DND-41 (cell line): ENCODE measurements around the gene ADM5.

Source experiments
- ATAC-seq: fragments of 200-7000 bp; cut with Tn5 transposase; 3 replicates; pipeline ENCODE4 v1.9.1; 2021; ENCODE audit warnings: low read depth; ENCODE audit not compliant: insufficient read depth
- DNase-seq: peaks from one replicate; pipeline ENCODE4 v3.0.0-alpha.2; 2020
- H2AFZ ChIP-seq: 2 replicates; pipeline ENCODE4 v1.6.0; 2012; ENCODE audit warnings: low read depth, low read length
- H3K27ac ChIP-seq: 2 replicates; pipeline ENCODE4 v1.5.1; 2012; ENCODE audit warnings: low read length, inconsistent platforms
- H3K27me3 ChIP-seq: fragments of 200-600 bp; sonication (generic); 2 replicates; pipeline ENCODE4 v1.6.0; 2012; ENCODE audit warnings: low read length, mild to moderate bottlenecking, inconsistent platforms; ENCODE audit not compliant: insufficient read depth, poor library complexity
- H3K36me3 ChIP-seq: 2 replicates; pipeline ENCODE4 v1.5.1; 2012; ENCODE audit warnings: low read length, inconsistent platforms; ENCODE audit not compliant: insufficient read depth
- H3K4me1 ChIP-seq: 2 replicates; pipeline ENCODE4 v1.5.1; 2012; ENCODE audit warnings: mild to moderate bottlenecking, low read length; ENCODE audit not compliant: insufficient read depth
- H3K4me2 ChIP-seq: 2 replicates; pipeline ENCODE4 v1.6.0; 2012; ENCODE audit warnings: mild to moderate bottlenecking, moderate library complexity, low read length, inconsistent platforms; ENCODE audit not compliant: insufficient read depth
- H3K4me3 ChIP-seq, 2 experiments: fragments of 200-600 bp in 1 of 2; shearing (Covaris generic) in 1 of 2; 2 replicates each; pipeline ENCODE4 v1.5.1; 2012 to 2016; ENCODE audit warnings: inconsistent platforms in 2 of 2, low read length in 2 of 2, mild to moderate bottlenecking in 2 of 2, low read depth in 1 of 2, moderate library complexity in 1 of 2
- H3K79me2 ChIP-seq: 2 replicates; pipeline ENCODE4 v1.6.0; 2012; ENCODE audit warnings: low read length, inconsistent platforms; ENCODE audit not compliant: insufficient read depth
- H3K9ac ChIP-seq: 2 replicates; pipeline ENCODE4 v1.6.0; 2012; ENCODE audit warnings: low read depth, mild to moderate bottlenecking, inconsistent platforms, low read length, moderate library complexity
- H3K9me3 ChIP-seq: 2 replicates; pipeline ENCODE4 v1.5.1; 2012; ENCODE audit warnings: low read length, moderate library complexity, mild to moderate bottlenecking, inconsistent platforms; ENCODE audit not compliant: insufficient read depth, severe bottlenecking
- H4K20me1 ChIP-seq: 2 replicates; pipeline ENCODE4 v1.6.0; 2012; ENCODE audit warnings: low read length; ENCODE audit not compliant: insufficient read depth
- CTCF ChIP-seq: IDR thresholded peaks from 2 replicates; pipeline ENCODE4 v1.5.1; 2012; ENCODE audit warnings: borderline replicate concordance, low read length, moderate library complexity, mild to moderate bottlenecking; ENCODE audit not compliant: poor library complexity, severe bottlenecking; ENCODE audit errors: extremely low read depth
- EZH2 ChIP-seq: IDR thresholded peaks from 3 replicates; pipeline ENCODE4 v1.6.1; 2012; ENCODE audit warnings: borderline replicate concordance, low read depth, mild to moderate bottlenecking, moderate library complexity, low read length, inconsistent platforms; ENCODE audit not compliant: severe bottlenecking

The ADM5 gene

GRCh38 chr19:49658139-49658517 is 31.3 kb upstream of the ADM5 start:
- DNase-seq: no peak
- TF ChIP-seq CTCF: no peak
- Histone ChIP-seq H3K4me2 (no peak overlapping the region), H2AFZ (no peak overlapping the region), H3K36me3 (peaks cover 98% of the 10 kb centered on the region), H3K9ac (no peak overlapping the region), H3K4me3 (no peak overlapping the region), H3K27ac (no peak overlapping the region), H3K79me2 (peaks cover 12% of the 10 kb centered on the region), H3K9me3 (no peaks in the 10 kb centered on the region), H3K4me1 (peaks cover 7% of the 10 kb centered on the region), H4K20me1 (peaks cover 52% of the 10 kb centered on the region), H3K27me3 (no peaks in the 10 kb centered on the region)
- ATAC-seq: no peak

GRCh38 chr19:49658566-49659442 is 30.6 kb upstream of the ADM5 start:
- H3K27me3 ChIP-seq: no peaks in the 10 kb centered on the region
- no peak for TF ChIP-seq EZH2
- no peak for TF ChIP-seq CTCF
- H3K27ac ChIP-seq: no peak overlapping the region
- no peak overlapping the region for H3K9ac ChIP-seq
- H2AFZ ChIP-seq: no peak overlapping the region
- no peak overlapping the region for H3K4me2 ChIP-seq
- no peaks in the 10 kb centered on the region for H3K9me3 ChIP-seq
- peaks cover 95% of the 10 kb centered on the region for H3K36me3 ChIP-seq
- no peak overlapping the region for H3K4me3 ChIP-seq
- DNase-seq: no peak
- H3K79me2 ChIP-seq: peaks cover 18% of the 10 kb centered on the region
- H4K20me1 ChIP-seq: peaks cover 48% of the 10 kb centered on the region
- no peak for ATAC-seq
- peaks cover 14% of the 10 kb centered on the region for H3K4me1 ChIP-seq

GRCh38 chr19:49660338-49660961 is 28.9 kb upstream of the ADM5 start:
- H2AFZ ChIP-seq: no peak overlapping the region
- H3K9me3 ChIP-seq: no peaks in the 10 kb centered on the region
- no peak overlapping the region for H3K9ac ChIP-seq
- no peak overlapping the region for H3K4me3 ChIP-seq
- peaks cover 19% of the 10 kb centered on the region for H3K4me1 ChIP-seq
- H3K4me2 ChIP-seq: no peak overlapping the region
- no peak for DNase-seq
- H3K27ac ChIP-seq: no peak overlapping the region
- TF ChIP-seq CTCF (no peak), EZH2 (no peak)
- peaks cover 56% of the 10 kb centered on the region for H4K20me1 ChIP-seq
- no peak for ATAC-seq
- H3K36me3 ChIP-seq: peaks cover 79% of the 10 kb centered on the region
- H3K27me3 ChIP-seq: no peaks in the 10 kb centered on the region
- peaks cover 34% of the 10 kb centered on the region for H3K79me2 ChIP-seq
